Type B pancreatic cell (in vitro differentiated cells): ENCODE data around the gene RUNX1. TPM values are rescaled to one million over a fixed set of nuclear protein-coding genes. Genes with fewer than 3 reads are reported as not detected.

Experiments
- DNase-seq: peaks from one replicate; pipeline ENCODE4 v3.0.0; 2021; ENCODE audit warnings: mixed read lengths; ENCODE audit not compliant: unreplicated experiment; ENCODE audit errors: extremely low spot score
- H3K27ac Mint-ChIP-seq: 2 replicates; pipeline ENCODE4 v1.8.0; 2021; ENCODE audit warnings: mild to moderate bottlenecking, mixed read lengths
- H3K27me3 Mint-ChIP-seq: 2 replicates; pipeline ENCODE4 v1.8.0; 2021; ENCODE audit warnings: mixed read lengths
- H3K36me3 Mint-ChIP-seq: 2 replicates; pipeline ENCODE4 v1.8.0; 2021; ENCODE audit warnings: mixed read lengths
- H3K4me1 Mint-ChIP-seq: one replicate; pipeline ENCODE4 v1.8.0; 2021; ENCODE audit warnings: mixed read lengths; ENCODE audit not compliant: unreplicated experiment
- H3K4me3 Mint-ChIP-seq: 2 replicates; pipeline ENCODE4 v1.8.0; 2021; ENCODE audit warnings: mild to moderate bottlenecking, mixed read lengths
- H3K9me3 Mint-ChIP-seq: 2 replicates; pipeline ENCODE4 v1.8.0; 2021; ENCODE audit warnings: mixed read lengths
- CTCF ChIP-seq: fragments of 200-600 bp; sonication (generic); conservative IDR thresholded peaks from 2 replicates; pipeline ENCODE4 v1.5.0; 2021; ENCODE audit warnings: antibody characterized with exemption, mild to moderate bottlenecking
- total RNA-seq: library from RNA; stranded (reverse); gene quantifications from 2 replicates; pipeline ENCODE4 v1.2.1, GENCODE V29; 2021; ENCODE audit warnings: low replicate concordance

The RUNX1 gene
- total RNA-seq, 1 donor from 2014 or later, result 11.9 TPM

GRCh38 chr21:35091496-35091895 is 42.4 kb upstream of the RUNX1 start:
- no peak for DNase-seq
- H3K9me3 Mint-ChIP-seq, result peaks cover 7% of the 10 kb centered on the region
- TF ChIP-seq CTCF, result no peak
- H3K27me3 Mint-ChIP-seq, result no peaks in the 10 kb centered on the region
- H3K27ac Mint-ChIP-seq, result no peak overlapping the region
- H3K36me3 Mint-ChIP-seq, result no peaks in the 10 kb centered on the region
- H3K4me3 Mint-ChIP-seq, result no peak overlapping the region
- no peaks in the 10 kb centered on the region for H3K4me1 Mint-ChIP-seq

GRCh38 chr21:35090403-35090802 is 41.3 kb upstream of the RUNX1 start:
- no peak for DNase-seq
- Mint-ChIP-seq H3K27ac (no peak overlapping the region), H3K27me3 (no peaks in the 10 kb centered on the region), H3K9me3 (peaks cover 7% of the 10 kb centered on the region), H3K36me3 (no peaks in the 10 kb centered on the region), H3K4me1 (no peaks in the 10 kb centered on the region), H3K4me3 (no peak overlapping the region)
- TF ChIP-seq CTCF, result no peak

GRCh38 chr21:35088319-35088771 is 39.2 kb upstream of the RUNX1 start:
- H3K36me3 Mint-ChIP-seq, result peaks cover 3% of the 10 kb centered on the region
- H3K4me3 Mint-ChIP-seq, result no peak overlapping the region
- TF ChIP-seq CTCF, result no peak
- H3K9me3 Mint-ChIP-seq, result peaks cover 5% of the 10 kb centered on the region
- H3K27me3 Mint-ChIP-seq, result no peaks in the 10 kb centered on the region
- no peak overlapping the region for H3K27ac Mint-ChIP-seq
- no peak for DNase-seq
- no peaks in the 10 kb centered on the region for H3K4me1 Mint-ChIP-seq

GRCh38 chr21:35086357-35086756 is 37.3 kb upstream of the RUNX1 start:
- no peaks in the 10 kb centered on the region for H3K4me1 Mint-ChIP-seq
- H3K4me3 Mint-ChIP-seq, result no peak overlapping the region
- no peak for DNase-seq
- H3K36me3 Mint-ChIP-seq, result peaks cover 3% of the 10 kb centered on the region
- no peak overlapping the region for H3K27ac Mint-ChIP-seq
- H3K9me3 Mint-ChIP-seq, result peaks cover 6% of the 10 kb centered on the region
- TF ChIP-seq CTCF, result no peak
- H3K27me3 Mint-ChIP-seq, result no peaks in the 10 kb centered on the region

- peaks cover 6% of the 10 kb centered on the region for H3K9me3 Mint-ChIP-seq
- no peak for DNase-seq
- TF ChIP-seq CTCF, result no peak
- H3K4me3 Mint-ChIP-seq, result no peak overlapping the region
- H3K4me1 Mint-ChIP-seq, result no peaks in the 10 kb centered on the region
- H3K27ac Mint-ChIP-seq, result no peak overlapping the region
- no peaks in the 10 kb centered on the region for H3K27me3 Mint-ChIP-seq
- peaks cover 3% of the 10 kb centered on the region for H3K36me3 Mint-ChIP-seq
Observed at GRCh38 chr21:35084869-35085268, 35.8 kb upstream of the RUNX1 start.

- TF ChIP-seq CTCF, result no peak
- Mint-ChIP-seq H3K36me3 (peaks cover 3% of the 10 kb centered on the region), H3K4me1 (no peaks in the 10 kb centered on the region), H3K27me3 (no peaks in the 10 kb centered on the region), H3K4me3 (no peak overlapping the region), H3K27ac (no peak overlapping the region), H3K9me3 (peaks cover 6% of the 10 kb centered on the region)
- no peak for DNase-seq
Observed at GRCh38 chr21:35083246-35083645, 34.1 kb upstream of the RUNX1 start.
